ENCODE results near the gene COLEC11.

GRCh38 chr2:3689998-3690748 is 95.3 kb downstream of the COLEC11 start:
- TF ChIP-seq CTCF (IDR thresholded peaks at IDR 0.05) (no peak), ZFX (IDR thresholded peaks at IDR 0.05; ENCODE audit: borderline replicate concordance) (no peak)
